H9 (cell line): ENCODE data around the gene ZNF491. TPM values are rescaled to one million over a fixed set of nuclear protein-coding genes. Genes with fewer than 3 reads are reported as not detected.
"Not testable (repeated sequence)": the region's sequence is repeated elsewhere in the genome, so short reads cannot be mapped to it uniquely, and the experiment has no call there.

Experiments used
- DNase-seq: peaks from one replicate; pipeline ENCODE4 v3.0.0-alpha.2; 2017
- H2AFZ ChIP-seq: one replicate; pipeline ENCODE4 v1.6.1; 2013; ENCODE audit warnings: mild to moderate bottlenecking, low read length, control low read depth, moderate library complexity
- H2AK5ac ChIP-seq: 2 replicates; pipeline ENCODE4 v1.6.1; 2013; ENCODE audit warnings: low read length, control low read depth, mixed read lengths; ENCODE audit not compliant: insufficient read length
- H2BK120ac ChIP-seq: one replicate; pipeline ENCODE4 v1.6.1; 2013; ENCODE audit warnings: low read depth, mild to moderate bottlenecking, low read length, control low read depth, inconsistent platforms; ENCODE audit not compliant: poor library complexity, severe bottlenecking
- H2BK12ac ChIP-seq: 2 replicates; pipeline ENCODE4 v1.6.1; 2013; ENCODE audit warnings: low read length, control low read depth, mixed read lengths, low read depth; ENCODE audit not compliant: insufficient read length
- H2BK15ac ChIP-seq: 2 replicates; pipeline ENCODE4 v1.6.1; 2013; ENCODE audit warnings: low read depth, low read length, control low read depth
- H2BK20ac ChIP-seq: one replicate; pipeline ENCODE4 v1.6.1; 2013; ENCODE audit warnings: low read depth, mild to moderate bottlenecking, low read length, control low read depth, inconsistent platforms; ENCODE audit not compliant: poor library complexity, severe bottlenecking
- H2BK5ac ChIP-seq: 2 replicates; pipeline ENCODE4 v1.6.1; 2013; ENCODE audit warnings: low read length, control low read depth, mixed read lengths; ENCODE audit not compliant: insufficient read length
- H3K14ac ChIP-seq: 2 replicates; pipeline ENCODE4 v1.6.1; 2013; ENCODE audit warnings: low read length, control low read depth; ENCODE audit not compliant: insufficient read depth
- H3K18ac ChIP-seq: 2 replicates; pipeline ENCODE4 v1.6.1; 2013; ENCODE audit warnings: low read depth, mild to moderate bottlenecking, mixed read lengths, low read length, control low read depth; ENCODE audit not compliant: insufficient read length
- H3K23ac ChIP-seq: 2 replicates; pipeline ENCODE4 v1.6.1; 2013; ENCODE audit warnings: low read length, control low read depth, mixed read lengths, low read depth; ENCODE audit not compliant: insufficient read length
- H3K23me2 ChIP-seq: 2 replicates; pipeline ENCODE4 v1.6.1; 2013; ENCODE audit warnings: low read depth, mild to moderate bottlenecking, mixed read lengths, low read length, control low read depth; ENCODE audit not compliant: insufficient read length, poor library complexity, severe bottlenecking
- H3K27ac ChIP-seq: 2 replicates; pipeline ENCODE4 v1.5.1; 2013; ENCODE audit warnings: low read length, control low read depth, mixed read lengths, low read depth; ENCODE audit not compliant: insufficient read length
- H3K27me3 ChIP-seq: 2 replicates; pipeline ENCODE4 v1.6.1; 2013; ENCODE audit warnings: low read length, control low read depth, inconsistent platforms; ENCODE audit not compliant: insufficient read depth
- H3K4ac ChIP-seq: 2 replicates; pipeline ENCODE4 v1.6.1; 2013; ENCODE audit warnings: low read depth, mild to moderate bottlenecking, control low read depth, inconsistent platforms, low read length, moderate library complexity
- H3K4me1 ChIP-seq: 2 replicates; pipeline ENCODE4 v1.6.1; 2013; ENCODE audit warnings: low read length, control low read depth, inconsistent platforms; ENCODE audit not compliant: insufficient read depth
- H3K4me2 ChIP-seq: 2 replicates; pipeline ENCODE4 v1.6.1; 2013; ENCODE audit warnings: low read length, control low read depth, mixed read lengths; ENCODE audit not compliant: insufficient read length, insufficient read depth
- H3K56ac ChIP-seq: 2 replicates; pipeline ENCODE4 v1.6.1; 2013; ENCODE audit warnings: low read depth, mild to moderate bottlenecking, mixed read lengths, low read length, control low read depth; ENCODE audit not compliant: insufficient read length
- H3K79me1 ChIP-seq: 2 replicates; pipeline ENCODE4 v1.6.1; 2013; ENCODE audit warnings: low read depth, mild to moderate bottlenecking, moderate library complexity, low read length, control low read depth, inconsistent platforms; ENCODE audit not compliant: insufficient read depth, poor library complexity, severe bottlenecking
- H3K79me2 ChIP-seq: 2 replicates; pipeline ENCODE4 v1.6.1; 2013; ENCODE audit warnings: low read length, control low read depth, inconsistent platforms; ENCODE audit not compliant: insufficient read depth
- H3K9ac ChIP-seq: 2 replicates; pipeline ENCODE4 v1.6.1; 2013; ENCODE audit warnings: low read length, control low read depth, mixed read lengths; ENCODE audit not compliant: insufficient read length; ENCODE audit errors: extremely low read depth
- H3K9me3 ChIP-seq: one replicate; pipeline ENCODE4 v1.6.1; 2013; ENCODE audit warnings: low read depth, low read length, inconsistent platforms; ENCODE audit not compliant: control insufficient read depth
- H3T11ph ChIP-seq: one replicate; pipeline ENCODE4 v1.6.1; 2013; ENCODE audit warnings: mild to moderate bottlenecking, low read length, control low read depth, inconsistent platforms
- H4K20me1 ChIP-seq: one replicate; pipeline ENCODE4 v1.6.1; 2013; ENCODE audit not compliant: control insufficient read depth, insufficient read length, insufficient read depth
- H4K5ac ChIP-seq: 2 replicates; pipeline ENCODE4 v1.6.1; 2013; ENCODE audit warnings: low read depth, mild to moderate bottlenecking, mixed read lengths, low read length, control low read depth; ENCODE audit not compliant: insufficient read length
- H4K8ac ChIP-seq: replicated peaks from 2 replicates; pipeline ENCODE4 v1.6.1; 2013; ENCODE audit warnings: low read length, control low read depth, mixed read lengths, low read depth; ENCODE audit not compliant: insufficient read length
- H4K91ac ChIP-seq: 2 replicates; pipeline ENCODE4 v1.6.1; 2013; ENCODE audit warnings: low read depth, mild to moderate bottlenecking, moderate library complexity, mixed read lengths, low read length, control low read depth; ENCODE audit not compliant: insufficient read length
- H3K27ac Mint-ChIP-seq, 3 experiments: 2 replicates in 2 of 3; 3 replicates in 1 of 3; pipeline ENCODE4 v1.8.0; 2020 to 2021; ENCODE audit warnings: mixed read lengths in 3 of 3, mild to moderate bottlenecking in 1 of 3, moderate library complexity in 1 of 3
- H3K27me3 Mint-ChIP-seq: 2 replicates; pipeline ENCODE4 v1.8.0; 2021; ENCODE audit warnings: low read depth, mild to moderate bottlenecking, moderate library complexity, mixed read lengths
- H3K36me3 Mint-ChIP-seq, 3 experiments: 2 replicates in 2 of 3; 3 replicates in 1 of 3; pipeline ENCODE4 v1.8.0; 2020 to 2021; ENCODE audit warnings: low read depth in 3 of 3, mixed read lengths in 3 of 3; ENCODE audit not compliant: insufficient read depth in 1 of 3
- H3K4me1 Mint-ChIP-seq, 2 experiments: 2 replicates each; pipeline ENCODE4 v1.8.0; 2020; ENCODE audit warnings: mixed read lengths in 2 of 2
- H3K4me3 Mint-ChIP-seq, 2 experiments: 2 replicates in 1 of 2; 3 replicates in 1 of 2; pipeline ENCODE4 v1.8.0; 2020 to 2021; ENCODE audit warnings: mild to moderate bottlenecking in 2 of 2, mixed read lengths in 2 of 2, moderate library complexity in 1 of 2
- H3K9me3 Mint-ChIP-seq, 2 experiments: 2 replicates in 1 of 2; 3 replicates in 1 of 2; pipeline ENCODE4 v1.8.0; 2020; ENCODE audit warnings: mild to moderate bottlenecking in 2 of 2, mixed read lengths in 2 of 2, moderate library complexity in 1 of 2
- WGBS: extraction: QIAGEN DNeasy Blood & Tissue Kit; methylation state at CpG from one replicate; pipeline ENCODE4 v1.1.7; 2013; ENCODE audit warnings: missing lambda C conversion rate, low lambda C conversion rate, mixed read lengths; ENCODE audit not compliant: insufficient read length; ENCODE audit errors: extremely low coverage; 5-methylcytosine and 5-hydroxymethylcytosine counted together
- total RNA-seq: library from RNA; stranded (reverse); gene quantifications from 2 replicates; pipeline ENCODE4 v1.2.1, GENCODE V29; 2021
- TF ChIP-seq, protein P1 (sequence below): fragments of 200-600 bp; sonication (generic); conservative IDR thresholded peaks from 3 replicates; pipeline ENCODE4 v1.8.0; 2021; ENCODE audit warnings: antibody characterized with exemption, mild to moderate bottlenecking

Gene ZNF491
- total RNA-seq, 1 experiment from 2014 or later: 0.77 TPM

DNA sequence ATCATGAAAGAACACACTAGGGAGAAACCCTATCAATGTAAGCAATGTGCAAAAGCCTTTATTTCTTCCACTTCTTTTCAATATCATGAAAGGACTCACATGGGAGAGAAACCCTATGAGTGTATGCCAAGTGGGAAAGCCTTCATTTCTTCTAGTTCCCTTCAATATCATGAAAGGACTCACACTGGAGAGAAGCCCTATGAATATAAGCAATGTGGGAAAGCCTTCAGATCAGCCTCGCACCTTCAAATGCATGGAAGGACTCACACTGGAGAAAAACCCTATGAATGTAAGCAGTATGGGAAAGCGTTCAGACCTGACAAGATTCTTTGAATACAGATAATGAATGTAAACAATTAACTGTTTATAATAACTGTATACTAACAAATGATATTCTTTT lies 35.2 kb downstream of the ZNF491 start:
- no peak overlapping the region for H4K5ac ChIP-seq
- DNase-seq: no peak
- H3K23ac ChIP-seq: no peak overlapping the region
- no peak overlapping the region for H4K91ac ChIP-seq
- H3K27me3 ChIP-seq: no peaks in the 10 kb centered on the region
- no peaks in the 10 kb centered on the region for H3K4me1 ChIP-seq
- no peak overlapping the region for H3K27ac ChIP-seq
- no peaks in the 10 kb centered on the region for H3K79me1 ChIP-seq
- no peak overlapping the region for H4K8ac ChIP-seq
- no peak overlapping the region for H3T11ph ChIP-seq
- no peak overlapping the region for H2BK20ac ChIP-seq
- H3K27me3 Mint-ChIP-seq: peaks cover 2% of the 10 kb centered on the region
- no peak overlapping the region for H2BK12ac ChIP-seq
- no peak overlapping the region for H2BK15ac ChIP-seq
- no peaks in the 10 kb centered on the region for H4K20me1 ChIP-seq
- no peak overlapping the region for H2BK120ac ChIP-seq
- no peak overlapping the region for H3K14ac ChIP-seq
- H2BK5ac ChIP-seq: no peak overlapping the region
- H3K9ac ChIP-seq: no peak overlapping the region
- TF ChIP-seq, protein P1, sequence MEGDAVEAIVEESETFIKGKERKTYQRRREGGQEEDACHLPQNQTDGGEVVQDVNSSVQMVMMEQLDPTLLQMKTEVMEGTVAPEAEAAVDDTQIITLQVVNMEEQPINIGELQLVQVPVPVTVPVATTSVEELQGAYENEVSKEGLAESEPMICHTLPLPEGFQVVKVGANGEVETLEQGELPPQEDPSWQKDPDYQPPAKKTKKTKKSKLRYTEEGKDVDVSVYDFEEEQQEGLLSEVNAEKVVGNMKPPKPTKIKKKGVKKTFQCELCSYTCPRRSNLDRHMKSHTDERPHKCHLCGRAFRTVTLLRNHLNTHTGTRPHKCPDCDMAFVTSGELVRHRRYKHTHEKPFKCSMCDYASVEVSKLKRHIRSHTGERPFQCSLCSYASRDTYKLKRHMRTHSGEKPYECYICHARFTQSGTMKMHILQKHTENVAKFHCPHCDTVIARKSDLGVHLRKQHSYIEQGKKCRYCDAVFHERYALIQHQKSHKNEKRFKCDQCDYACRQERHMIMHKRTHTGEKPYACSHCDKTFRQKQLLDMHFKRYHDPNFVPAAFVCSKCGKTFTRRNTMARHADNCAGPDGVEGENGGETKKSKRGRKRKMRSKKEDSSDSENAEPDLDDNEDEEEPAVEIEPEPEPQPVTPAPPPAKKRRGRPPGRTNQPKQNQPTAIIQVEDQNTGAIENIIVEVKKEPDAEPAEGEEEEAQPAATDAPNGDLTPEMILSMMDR: no peak
- H2AFZ ChIP-seq: no peak overlapping the region
- H2AK5ac ChIP-seq: no peak overlapping the region
- H3K4ac ChIP-seq: no peak overlapping the region
- WGBS: no CpG with 5 or more reads among the region's 2 CpGs
- H3K23me2 ChIP-seq: no peaks in the 10 kb centered on the region
- H3K9me3 Mint-ChIP-seq: peaks cover 66 to 83% of the 10 kb centered on the region in 2 experiments
- no peaks in the 10 kb centered on the region for H3K79me2 ChIP-seq
- peaks cover 0 to 3% of the 10 kb centered on the region in 2 experiments; a peak in 1 of 4 replicates for H3K4me1 Mint-ChIP-seq
- no peak overlapping the region for H3K27ac Mint-ChIP-seq
- peaks cover 37% of the 10 kb centered on the region for H3K9me3 ChIP-seq
- no peak overlapping the region for H3K18ac ChIP-seq
- no peak overlapping the region for H3K4me3 Mint-ChIP-seq
- H3K56ac ChIP-seq: no peak overlapping the region
- no peak overlapping the region for H3K4me2 ChIP-seq
- peaks cover 56 to 65% (median 60%) of the 10 kb centered on the region in 3 experiments for H3K36me3 Mint-ChIP-seq

DNA sequence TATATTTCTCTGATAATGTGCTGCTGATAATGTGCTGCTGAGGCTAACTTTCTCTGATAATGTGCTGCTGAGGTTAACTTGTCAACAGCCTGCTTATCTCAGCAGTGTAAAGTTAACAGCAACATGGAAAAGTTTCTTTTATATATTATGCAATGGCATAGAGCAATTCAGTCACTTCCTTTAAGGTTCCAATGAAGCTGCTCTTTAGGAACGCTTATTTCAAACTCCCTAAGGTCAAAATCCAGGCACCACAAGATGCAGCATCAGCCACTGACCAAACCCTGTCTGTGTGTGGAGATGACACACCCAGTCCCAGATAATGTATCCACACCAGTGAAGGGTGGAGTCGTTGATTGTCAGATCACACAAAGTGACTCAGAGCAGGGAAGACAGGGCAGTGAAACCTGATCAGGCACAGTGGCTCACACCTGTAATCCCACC lies 37.3 kb downstream of the ZNF491 start:
- H4K91ac ChIP-seq, H4K20me1 ChIP-seq, H3K27ac ChIP-seq, H4K5ac ChIP-seq, H3K4ac ChIP-seq, H3K27me3 ChIP-seq, H3K23ac ChIP-seq, H2BK15ac ChIP-seq, H3T11ph ChIP-seq, H2AK5ac ChIP-seq, H3K4me1 ChIP-seq, H3K23me2 ChIP-seq, H2AFZ ChIP-seq, H3K4me3 Mint-ChIP-seq, H2BK12ac ChIP-seq, H3K4me1 Mint-ChIP-seq, H3K79me1 ChIP-seq, H3K56ac ChIP-seq, DNase-seq, H2BK120ac ChIP-seq, H3K27ac Mint-ChIP-seq, H2BK20ac ChIP-seq, H2BK5ac ChIP-seq, H3K79me2 ChIP-seq, H3K4me2 ChIP-seq, H3K18ac ChIP-seq, H4K8ac ChIP-seq, H3K14ac ChIP-seq, H3K27me3 Mint-ChIP-seq, H3K9ac ChIP-seq: not testable (repeated sequence)
- H3K36me3 Mint-ChIP-seq: peaks cover 40 to 52% (median 48%) of the 10 kb centered on the region in 3 experiments
- peaks cover 40% of the 10 kb centered on the region for H3K9me3 ChIP-seq
- no CpG with 5 or more reads among the region's 2 CpGs for WGBS
- peaks cover 63 to 87% of the 10 kb centered on the region in 2 experiments for H3K9me3 Mint-ChIP-seq
